NCI-H2107 treated with DMSO at 0.1 percent for 48 hours (cell line): ENCODE data around the gene LRRTM3.

Source experiments
- DNase-seq: peaks from one replicate; lab custom pipeline; 2025; ENCODE audit not compliant: unreplicated experiment; lab: John Stamatoyannopoulos, UW

LRRTM3 gene

DNA sequence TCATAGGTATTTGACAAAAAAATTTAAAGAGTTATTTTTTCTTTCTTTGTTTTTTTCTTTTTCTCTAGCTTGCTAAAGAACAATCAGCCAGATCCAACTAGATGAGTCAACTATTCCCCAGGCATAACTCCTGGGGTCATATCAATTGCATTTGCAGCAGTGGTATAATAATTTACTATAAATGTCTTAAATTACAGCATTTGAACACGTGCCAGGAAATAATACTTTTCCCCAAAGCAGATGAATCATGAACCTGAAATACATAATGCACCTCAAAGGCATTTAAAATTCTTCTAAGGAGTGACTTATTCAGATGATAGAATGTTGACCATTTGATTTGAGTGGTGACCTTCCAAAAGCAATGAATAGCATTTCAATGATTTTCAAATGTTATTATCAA, 190.1 kb downstream of the LRRTM3 start:
- no peak for DNase-seq

DNA sequence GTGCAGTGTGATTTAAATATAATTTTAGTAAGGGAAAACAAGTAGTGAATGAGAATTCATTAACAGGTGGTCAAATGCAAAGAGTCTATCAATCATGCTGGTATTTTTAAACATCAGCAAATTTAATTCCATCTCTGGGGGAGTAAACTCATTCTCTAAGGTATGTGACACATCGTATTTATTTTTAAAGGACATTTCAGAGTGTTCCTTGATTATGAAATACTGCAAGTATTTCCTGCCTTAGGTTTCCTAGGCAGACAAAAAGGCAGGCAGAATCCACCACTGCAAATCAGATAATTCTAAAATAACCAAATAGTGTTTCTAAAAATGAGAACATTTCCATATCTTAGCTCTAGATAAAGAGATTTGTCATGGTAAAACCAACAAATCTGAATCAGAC, 193.8 kb downstream of the LRRTM3 start:
- DNase-seq, result no peak

DNA sequence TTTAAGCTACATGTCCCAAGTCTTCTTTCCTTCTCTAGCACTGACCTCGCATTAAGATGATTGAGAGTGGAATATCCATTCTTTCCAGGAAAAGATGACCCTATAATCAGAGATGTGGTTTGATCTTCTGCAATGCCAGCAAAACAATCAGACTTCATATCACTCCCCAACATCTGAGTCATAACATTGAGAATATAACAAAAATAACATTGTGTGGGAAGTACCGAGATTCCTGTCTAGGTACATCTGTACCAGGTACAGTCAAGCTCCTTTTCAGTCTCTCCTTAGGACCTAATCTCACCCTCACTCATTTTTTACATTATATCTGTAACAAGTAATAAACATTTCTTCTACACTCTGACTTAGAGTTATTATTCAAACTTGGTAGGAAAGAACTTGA, 201.6 kb downstream of the LRRTM3 start:
- DNase-seq, result no peak

DNA sequence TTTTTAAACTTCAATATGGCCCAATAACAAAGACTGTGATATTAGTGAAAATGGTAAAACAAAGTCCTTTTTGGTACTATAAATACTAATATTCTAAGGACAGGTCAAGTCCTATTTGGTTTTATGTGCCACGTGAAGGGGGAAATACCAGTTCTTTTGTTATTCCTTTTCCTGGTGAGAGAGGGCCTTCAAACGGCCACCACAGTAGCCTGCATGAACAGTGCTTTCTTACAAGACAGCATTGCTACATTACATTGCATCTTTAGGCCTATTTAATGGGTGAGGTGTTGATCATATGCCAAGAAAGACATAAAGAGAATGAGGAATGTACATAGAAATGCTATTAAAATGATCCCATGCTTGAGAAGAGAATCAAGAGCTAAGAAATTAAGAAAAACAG, 214.8 kb downstream of the LRRTM3 start:
- DNase-seq, result no peak

DNA sequence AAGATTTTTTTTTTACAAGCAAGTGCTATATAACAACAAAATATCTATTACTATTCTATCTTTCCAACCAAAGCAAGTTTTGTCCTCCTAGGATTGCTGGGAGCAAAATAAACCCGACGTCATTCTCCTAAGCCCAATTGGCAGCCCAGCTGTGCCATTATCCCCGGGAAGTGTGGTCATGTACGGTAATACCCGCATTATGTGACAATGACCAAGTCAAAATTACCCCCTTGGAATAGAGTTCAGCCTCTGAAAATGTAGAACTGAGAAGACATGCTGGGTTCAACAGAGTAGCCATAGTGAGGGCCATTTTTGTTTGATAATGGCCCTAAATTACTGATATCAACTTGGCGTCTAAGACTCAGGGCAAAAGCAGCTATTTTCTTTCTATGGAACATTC, 215.5 kb downstream of the LRRTM3 start:
- DNase-seq, result no peak

DNA sequence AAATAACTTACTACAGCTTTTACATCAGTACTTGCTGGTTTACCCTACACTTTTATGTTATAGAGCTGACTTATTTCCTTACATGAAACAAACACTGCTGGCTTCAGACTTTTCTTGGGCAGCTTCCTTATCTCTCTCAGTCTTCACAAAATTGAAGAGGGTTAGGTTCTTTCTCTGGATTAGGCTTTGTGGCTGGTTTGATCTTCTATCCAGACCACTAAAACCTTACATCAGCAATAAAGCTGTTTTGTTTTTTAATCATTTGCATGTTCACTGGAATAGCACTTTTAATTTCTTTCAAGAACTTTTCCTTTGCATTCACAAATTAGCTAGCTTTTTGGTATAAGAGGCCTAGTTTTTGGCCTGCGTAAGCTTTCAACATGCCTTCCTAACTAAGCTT, 218.7 kb downstream of the LRRTM3 start:
- no peak for DNase-seq
